DMS153 treated with DMSO at 0.1 percent for 48 hours (cell line): ENCODE results near the gene CBFA2T2.
A peak's percentile ranks its signal among the peaks of the same experiment; 100 is the strongest.

Source experiments
- DNase-seq: peaks from one replicate; lab custom pipeline; 2025; ENCODE audit not compliant: unreplicated experiment; lab: John Stamatoyannopoulos, UW

CBFA2T2 gene

GRCh38 chr20:33676121-33676520, 186.2 kb downstream of the CBFA2T2 start:
- DNase-seq = no peak

DNA sequence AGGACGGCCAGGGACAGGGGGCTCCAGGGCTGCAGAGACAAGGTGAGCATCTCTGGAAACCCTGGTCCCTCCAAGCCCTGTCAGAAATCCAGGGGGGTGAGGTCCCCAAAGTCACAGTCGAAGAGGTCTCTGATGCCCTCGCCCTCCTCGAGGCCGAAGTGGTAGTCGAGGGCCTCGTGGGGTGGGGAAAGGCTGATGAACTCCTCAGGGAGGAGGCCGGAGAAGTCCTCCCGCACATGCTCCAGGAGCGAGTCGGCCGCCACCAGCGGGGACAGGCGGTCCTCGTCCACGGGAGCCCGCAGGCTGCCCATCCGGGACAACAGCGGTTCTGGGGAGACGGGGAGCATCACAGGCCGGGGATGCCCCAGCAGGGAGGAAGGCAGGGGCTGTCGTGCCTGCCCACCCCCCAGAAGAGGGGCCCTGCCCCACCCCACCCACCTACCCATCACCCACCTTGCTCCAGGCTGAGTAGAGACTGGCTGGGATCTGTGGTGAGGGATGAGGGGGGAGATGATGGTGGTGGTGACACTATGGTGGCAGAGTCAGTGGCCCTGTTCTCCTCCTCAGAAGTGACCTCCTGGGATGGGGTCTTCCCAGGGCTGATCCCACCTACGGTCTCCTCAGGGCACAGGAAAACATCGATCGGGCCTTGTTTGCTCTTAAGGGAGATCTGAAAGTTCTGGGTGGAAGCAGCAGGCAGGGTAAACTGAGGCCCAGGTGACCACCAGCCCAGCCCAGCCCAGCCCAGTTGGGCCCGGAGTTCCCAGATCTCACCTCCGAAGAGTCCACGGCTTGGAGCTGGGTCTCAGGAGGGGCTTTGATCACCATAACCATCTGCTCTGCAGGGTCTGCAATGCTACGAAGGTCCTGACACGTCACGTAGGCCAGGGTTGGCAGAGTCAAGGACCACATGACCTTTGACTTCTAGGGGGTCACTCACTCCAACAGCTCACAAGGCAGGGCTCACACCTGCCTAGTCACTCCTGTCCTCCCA, 187.1 kb downstream of the CBFA2T2 start:
- DNase-seq = no peak

DNA sequence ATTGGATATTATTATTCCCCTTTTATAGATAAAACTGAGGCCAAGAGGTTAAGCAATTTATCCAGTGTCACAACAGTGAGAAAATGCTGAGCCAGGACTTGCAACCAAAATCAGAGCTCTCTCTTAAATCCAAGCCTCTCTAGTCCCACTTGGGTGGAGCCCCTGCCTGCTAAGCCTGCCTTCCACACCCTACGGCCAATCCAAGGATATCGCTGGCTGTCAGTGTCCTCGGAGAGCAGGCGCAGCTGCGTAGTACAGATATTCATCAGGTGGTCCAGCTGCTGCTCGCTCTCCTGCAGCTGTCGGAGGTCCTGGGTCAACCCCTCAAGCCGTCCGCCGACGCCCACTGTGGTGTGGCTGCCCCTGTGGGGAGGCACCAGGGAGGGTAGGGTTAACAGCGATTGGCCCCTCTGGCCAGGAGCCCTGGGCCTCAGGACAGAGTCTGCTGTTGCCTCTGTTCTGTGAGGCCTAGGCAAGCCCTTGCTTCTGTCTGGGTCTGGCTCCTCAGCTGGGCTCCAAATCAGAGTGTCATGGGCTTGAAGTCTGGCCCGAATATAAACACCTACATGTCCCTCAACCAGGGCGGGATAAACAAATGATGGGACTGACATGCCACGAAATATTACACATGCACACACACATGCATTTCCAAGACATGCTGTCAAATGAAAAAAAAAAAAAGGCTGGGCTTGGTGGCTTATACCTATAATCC, 188.3 kb downstream of the CBFA2T2 start:
- no peak for DNase-seq

GRCh38 chr20:33679758-33680485, 190.0 kb downstream of the CBFA2T2 start:
- no peak for DNase-seq

DNA sequence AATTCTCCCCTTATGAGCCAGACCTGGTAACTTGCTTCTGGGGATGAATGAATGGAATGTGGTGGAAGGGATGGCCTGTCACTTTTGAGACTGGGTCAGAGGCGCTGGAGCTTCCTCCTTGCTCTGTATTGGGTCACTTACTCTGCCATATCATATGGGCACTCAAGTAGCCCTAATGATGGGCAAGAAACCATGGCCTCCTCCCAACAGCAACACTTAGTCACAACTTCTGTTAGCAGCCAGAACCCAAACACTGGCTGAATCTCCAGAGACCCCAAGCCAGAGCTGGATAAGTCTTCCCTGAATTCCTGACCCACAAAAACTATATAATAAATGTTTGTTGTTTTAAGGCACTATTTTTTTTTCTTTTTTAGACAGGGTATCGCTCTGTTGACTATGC, 190.8 kb downstream of the CBFA2T2 start:
- DNase-seq = no peak

DNA sequence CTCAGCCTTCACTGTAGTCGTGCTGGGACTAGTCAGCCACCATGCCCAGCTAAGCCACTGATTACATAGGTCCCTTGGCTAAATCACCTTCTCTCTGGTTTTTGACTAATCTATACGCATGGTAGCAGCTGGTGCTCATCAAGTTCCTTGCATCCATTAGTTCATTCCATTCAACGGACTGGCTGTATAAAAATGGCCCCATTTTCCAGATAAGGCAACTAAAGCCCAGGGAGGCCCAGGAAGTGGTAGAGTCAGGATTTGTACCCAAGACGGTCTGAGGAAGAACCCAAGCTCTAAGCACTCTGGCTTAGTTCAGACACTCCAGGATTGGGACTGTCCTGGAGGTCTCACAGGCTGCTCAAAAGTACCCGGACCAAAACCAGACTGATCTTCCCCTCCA, 191.4 kb downstream of the CBFA2T2 start:
- no peak for DNase-seq

DNA sequence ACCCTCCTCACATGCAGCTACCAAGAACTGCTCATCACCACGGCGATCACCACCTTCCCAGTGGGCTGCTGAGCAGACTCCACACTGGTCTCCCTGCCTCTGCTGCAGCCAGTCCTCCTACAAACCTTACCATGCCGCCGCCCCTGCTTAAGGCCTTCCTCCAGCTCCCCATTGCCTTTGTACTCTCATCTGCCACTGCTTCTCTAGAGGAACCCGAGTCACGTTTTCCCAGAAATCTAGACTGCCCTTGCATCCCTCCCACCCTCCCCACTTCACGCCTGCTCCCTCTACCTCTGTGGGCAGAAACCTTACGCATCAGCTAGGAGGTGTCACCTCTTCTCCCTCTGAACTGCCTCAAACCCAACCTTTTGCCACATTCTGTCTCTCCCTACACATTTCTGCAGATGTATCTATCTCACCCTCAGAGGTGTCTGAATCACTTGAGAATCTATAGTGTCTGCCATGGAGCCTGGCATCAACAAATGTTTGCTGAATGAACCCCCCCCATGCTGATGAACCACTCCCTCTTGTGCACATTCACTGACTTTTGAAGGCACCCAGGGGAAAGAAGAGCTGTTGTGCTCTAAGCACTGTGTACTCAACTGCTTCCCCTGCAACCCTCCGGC, 191.9 kb downstream of the CBFA2T2 start:
- DNase-seq = no peak

GRCh38 chr20:33684533-33685327, 194.8 kb downstream of the CBFA2T2 start:
- peak; percentile 40 for DNase-seq

- peak; percentile 26 for DNase-seq
These were observed 195.6 kb downstream of the CBFA2T2 start for GRCh38 chr20:33685328-33686099.

DNA sequence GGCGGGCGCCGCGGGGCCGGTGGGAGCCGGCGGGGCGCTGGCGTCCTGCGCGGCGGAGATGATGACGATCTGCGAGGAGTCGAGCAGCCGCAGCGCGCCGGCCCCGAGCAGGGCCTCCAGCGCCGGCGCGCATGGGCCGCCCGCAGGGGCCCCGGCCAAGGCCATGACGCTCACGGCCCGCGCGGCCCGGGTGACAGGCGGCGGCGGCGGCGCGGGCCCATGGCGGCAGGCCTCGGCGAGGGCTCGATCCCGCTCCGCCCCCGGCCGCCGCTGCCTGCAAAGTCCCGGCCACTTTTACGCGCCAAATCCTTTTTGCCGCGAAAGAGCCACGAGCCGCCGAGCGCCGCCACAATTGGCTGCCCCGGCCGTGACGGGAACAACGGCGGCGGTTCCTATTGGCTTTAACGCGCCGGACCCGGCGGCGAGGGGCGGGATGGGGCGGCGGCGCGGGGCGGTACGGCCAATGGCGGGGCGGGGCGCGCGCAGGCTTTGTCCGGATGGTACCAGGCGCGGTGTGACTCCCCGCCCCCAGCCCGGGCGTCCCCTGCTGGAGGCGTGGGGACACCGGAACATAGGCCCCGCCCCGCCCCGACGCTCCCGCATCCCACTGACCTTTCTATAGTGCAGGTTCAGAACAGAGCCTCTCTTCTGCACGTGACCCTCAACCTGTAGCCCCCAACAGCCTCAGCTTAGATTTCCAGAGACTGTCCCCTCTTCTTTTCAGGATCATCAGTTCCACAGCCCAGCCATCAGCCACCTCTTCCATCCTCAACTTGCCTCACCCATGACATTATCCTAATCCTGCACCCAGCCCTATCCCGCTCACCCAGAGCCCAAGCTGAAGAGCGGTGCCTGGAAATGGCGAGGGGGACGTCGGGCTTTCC, 196.4 kb downstream of the CBFA2T2 start, which contains the start of gene E2F1:
TSS of gene E2F1 (minus strand) at position 286 of the 884 bp plus-strand sequence. CDS start at position 165, 121 bp downstream.
- DNase-seq = peak; percentile 85

- no peak for DNase-seq
These were observed 197.1 kb downstream of the CBFA2T2 start for GRCh38 chr20:33686984-33687366.

GRCh38 chr20:33687370-33687915, 197.5 kb downstream of the CBFA2T2 start:
- DNase-seq = no peak

DNA sequence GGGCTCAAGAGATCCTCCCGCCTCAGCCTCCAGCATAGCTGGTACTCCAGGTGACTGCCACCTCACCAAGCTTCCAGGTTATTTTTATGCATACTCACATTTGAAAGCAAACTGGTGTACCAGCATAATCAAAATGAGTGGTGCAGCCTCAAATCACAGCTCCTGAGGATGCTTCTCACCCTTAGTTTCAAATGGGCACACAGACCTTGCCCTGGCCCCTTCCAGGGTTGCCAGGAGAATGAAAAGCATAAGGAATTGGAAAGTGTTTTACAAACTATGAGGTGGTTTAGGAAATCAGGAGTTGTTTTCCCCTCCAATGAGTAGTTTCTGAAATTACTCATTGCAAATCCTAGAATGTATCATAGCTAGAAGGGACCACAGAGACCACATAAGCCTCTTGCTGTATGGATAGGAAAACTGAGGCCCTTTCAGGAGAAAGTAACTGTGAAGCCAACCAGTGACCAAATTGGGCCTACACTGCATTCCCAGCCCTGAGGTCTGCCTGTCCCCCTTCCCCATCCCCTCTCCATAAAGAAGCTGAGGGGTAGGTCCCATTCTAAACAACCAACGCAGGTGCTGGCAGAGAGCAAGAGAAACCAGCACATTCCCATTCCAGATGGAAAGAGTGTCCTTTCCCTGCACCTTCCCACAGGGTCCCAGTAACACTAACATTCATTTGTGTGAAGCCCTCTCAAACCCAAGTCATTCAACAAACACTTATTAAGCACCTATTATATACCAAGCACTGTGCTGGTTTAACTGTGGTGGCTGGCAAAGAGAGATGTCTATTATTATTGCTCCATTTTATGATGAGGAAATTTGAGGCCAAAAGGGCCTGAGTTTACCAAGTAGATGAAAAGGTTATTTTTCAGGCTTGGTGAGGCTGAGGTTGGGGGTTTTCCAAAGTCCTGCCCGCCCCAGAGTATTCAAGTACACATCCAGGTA, 198.4 kb downstream of the CBFA2T2 start:
- DNase-seq = no peak

DNA sequence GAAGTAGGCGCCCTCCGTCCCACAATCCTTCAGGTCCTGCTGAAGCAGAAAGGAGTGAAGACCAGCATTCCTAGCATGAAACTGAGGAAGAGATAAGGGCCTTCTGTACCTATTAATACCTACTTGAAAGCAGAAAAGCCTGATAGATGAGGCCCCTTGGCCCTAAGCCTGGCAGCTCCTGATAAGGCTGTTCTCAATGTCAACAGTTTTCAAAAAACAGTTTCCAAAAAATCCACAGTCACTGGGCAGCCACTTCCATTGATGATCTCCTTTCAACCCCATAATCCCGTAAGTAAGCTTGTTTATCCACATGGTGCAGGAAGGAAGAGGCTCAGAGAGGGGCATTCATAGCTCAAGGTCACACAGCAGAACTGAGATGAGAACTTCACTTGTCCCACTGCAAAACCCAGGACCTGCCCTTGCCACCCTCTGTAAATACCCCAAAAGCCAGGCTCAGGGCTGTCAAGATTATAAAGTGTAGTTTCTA, 199.1 kb downstream of the CBFA2T2 start:
- no peak for DNase-seq

DNA sequence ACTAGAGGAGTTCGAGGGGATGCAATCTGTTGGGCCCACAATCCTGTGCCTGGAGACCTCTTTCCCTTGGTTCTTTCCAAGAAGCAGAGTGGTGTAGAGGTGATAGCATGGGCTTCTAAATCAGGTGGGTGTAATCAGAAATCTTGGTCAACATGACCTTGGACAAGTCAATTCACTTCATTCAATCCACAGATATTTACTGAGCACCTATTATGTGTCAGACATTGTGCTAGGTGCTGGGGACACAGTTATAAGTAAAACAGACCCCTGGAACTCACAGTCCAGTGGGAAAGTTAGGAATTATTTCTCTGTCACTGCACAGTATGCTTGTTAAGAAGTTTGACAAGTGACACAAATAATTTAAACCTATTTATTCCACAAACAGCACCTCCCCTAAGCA, 199.6 kb downstream of the CBFA2T2 start:
- no peak for DNase-seq

GRCh38 chr20:33689973-33690372, 200.1 kb downstream of the CBFA2T2 start:
- no peak for DNase-seq

GRCh38 chr20:33693289-33693688, 203.4 kb downstream of the CBFA2T2 start:
- DNase-seq = no peak
